H1 (cell line): Measurements from ENCODE around the gene ALDH3B1.

Experiments
- CHD2 ChIP-seq: IDR thresholded peaks from 2 replicates; pipeline ENCODE4 v1.6.1; 2012; ENCODE audit warnings: low read length, improper control_type of control experiment
- NRF1 ChIP-seq: IDR thresholded peaks from 2 replicates; pipeline ENCODE4 v1.6.1; 2011; ENCODE audit warnings: mild to moderate bottlenecking, low read depth, low read length, improper control_type of control experiment
- YY1 ChIP-seq: IDR thresholded peaks from 2 replicates; pipeline ENCODE4 v1.6.1; 2011; ENCODE audit warnings: low read depth, mild to moderate bottlenecking, low read length
- TF ChIP-seq, protein P1 (sequence below): IDR thresholded peaks from 2 replicates; pipeline ENCODE4 v1.6.1; 2011; ENCODE audit warnings: low read length, improper control_type of control experiment
- TF ChIP-seq, protein P2 (sequence below), 3 experiments: IDR thresholded peaks; 1 replicate in 2 of 3; 2 replicates in 1 of 3; pipeline versions ENCODE4 v1.5.1 to v1.6.1; 2011; ENCODE audit warnings: low read length in 3 of 3, mild to moderate bottlenecking in 3 of 3, inconsistent platforms in 2 of 3, low read depth in 1 of 3, moderate library complexity in 1 of 3; ENCODE audit not compliant: insufficient read depth in 1 of 3; ENCODE audit errors: control extremely low read depth in 1 of 3

DNA sequence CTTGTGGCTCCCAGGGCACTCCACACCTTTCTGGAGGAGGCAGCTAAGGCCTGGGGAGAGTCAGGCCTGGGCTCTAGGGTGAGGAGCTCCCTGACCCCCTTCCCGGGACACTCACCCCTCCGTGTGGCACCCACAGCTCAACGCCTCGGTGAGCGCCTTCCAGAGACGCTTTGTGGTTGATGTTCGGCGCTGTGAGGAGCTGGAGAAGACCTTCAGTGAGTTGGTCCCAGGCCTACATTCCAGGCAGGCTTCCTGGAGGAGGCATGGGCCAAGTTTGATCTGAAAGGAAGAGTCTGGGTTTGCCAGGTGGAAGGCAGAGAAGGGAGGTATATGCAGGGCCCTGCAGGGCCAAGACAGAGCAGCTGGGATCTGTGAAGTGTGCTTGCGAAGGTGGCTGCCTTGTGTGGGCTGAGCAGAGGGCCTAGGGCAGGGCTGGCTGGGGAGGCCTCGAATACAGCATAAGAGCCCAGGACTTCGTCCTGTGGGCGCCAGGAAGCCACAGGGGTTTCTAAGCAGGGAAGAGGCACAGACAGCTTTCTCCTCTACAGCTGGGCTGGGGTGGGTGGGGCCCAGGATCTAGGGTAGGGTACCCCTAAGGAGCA is 31.6 kb downstream of the ALDH3B1 start:
- TF ChIP-seq, protein P1, sequence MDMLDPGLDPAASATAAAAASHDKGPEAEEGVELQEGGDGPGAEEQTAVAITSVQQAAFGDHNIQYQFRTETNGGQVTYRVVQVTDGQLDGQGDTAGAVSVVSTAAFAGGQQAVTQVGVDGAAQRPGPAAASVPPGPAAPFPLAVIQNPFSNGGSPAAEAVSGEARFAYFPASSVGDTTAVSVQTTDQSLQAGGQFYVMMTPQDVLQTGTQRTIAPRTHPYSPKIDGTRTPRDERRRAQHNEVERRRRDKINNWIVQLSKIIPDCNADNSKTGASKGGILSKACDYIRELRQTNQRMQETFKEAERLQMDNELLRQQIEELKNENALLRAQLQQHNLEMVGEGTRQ = no peak
- TF ChIP-seq YY1 (no peak), CHD2 (no peak), NRF1 (no peak)
- TF ChIP-seq, protein P2, sequence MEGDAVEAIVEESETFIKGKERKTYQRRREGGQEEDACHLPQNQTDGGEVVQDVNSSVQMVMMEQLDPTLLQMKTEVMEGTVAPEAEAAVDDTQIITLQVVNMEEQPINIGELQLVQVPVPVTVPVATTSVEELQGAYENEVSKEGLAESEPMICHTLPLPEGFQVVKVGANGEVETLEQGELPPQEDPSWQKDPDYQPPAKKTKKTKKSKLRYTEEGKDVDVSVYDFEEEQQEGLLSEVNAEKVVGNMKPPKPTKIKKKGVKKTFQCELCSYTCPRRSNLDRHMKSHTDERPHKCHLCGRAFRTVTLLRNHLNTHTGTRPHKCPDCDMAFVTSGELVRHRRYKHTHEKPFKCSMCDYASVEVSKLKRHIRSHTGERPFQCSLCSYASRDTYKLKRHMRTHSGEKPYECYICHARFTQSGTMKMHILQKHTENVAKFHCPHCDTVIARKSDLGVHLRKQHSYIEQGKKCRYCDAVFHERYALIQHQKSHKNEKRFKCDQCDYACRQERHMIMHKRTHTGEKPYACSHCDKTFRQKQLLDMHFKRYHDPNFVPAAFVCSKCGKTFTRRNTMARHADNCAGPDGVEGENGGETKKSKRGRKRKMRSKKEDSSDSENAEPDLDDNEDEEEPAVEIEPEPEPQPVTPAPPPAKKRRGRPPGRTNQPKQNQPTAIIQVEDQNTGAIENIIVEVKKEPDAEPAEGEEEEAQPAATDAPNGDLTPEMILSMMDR (IDR thresholded peaks at IDR 0.05; ENCODE audit: control extremely low read depth in 1 of 3, insufficient read depth in 1 of 3, low read depth in 1 of 3, low read length in 3 of 3) = no peak
